HEK293 (cell line): ENCODE results near the gene AIMP2.

ENCODE experiments used
- CTCF ChIA-PET: fragments of 350-600 bp; formaldehyde crosslinking; extraction: SDS; loops from one replicate; lab custom pipeline; 2021; ENCODE audit warnings: antibody characterized with exemption; lab: Yijun Ruan, JAX
- POLR2A ChIA-PET: fragments of 300-600 bp; formaldehyde crosslinking; extraction: SDS; loops from one replicate; lab custom pipeline; 2020; ENCODE audit warnings: antibody characterized with exemption, inconsistent platforms; lab: Yijun Ruan, JAX
- H3K27ac ChIP-seq: fragments of 200-500 bp; sonication (Bioruptor generic); 2 replicates; pipeline ENCODE4 v1.5.1; 2014; ENCODE audit warnings: low read depth, low read length, control low read depth, inconsistent platforms; ENCODE audit errors: extremely low read depth
- H3K36me3 ChIP-seq, 2 experiments: fragments of 200-500 bp in 1 of 2; sonication (Bioruptor generic) in 1 of 2; 1 replicate in 1 of 2; 2 replicates in 1 of 2; pipeline ENCODE4 v1.5.1; 2014 to 2017; ENCODE audit warnings: inconsistent platforms in 2 of 2, low read length in 2 of 2; ENCODE audit not compliant: control insufficient read depth in 2 of 2, insufficient read depth in 1 of 2
- H3K4me1 ChIP-seq: fragments of 200-500 bp; sonication (Bioruptor generic); 2 replicates; pipeline ENCODE4 v1.5.1; 2014; ENCODE audit warnings: mild to moderate bottlenecking, low read length, inconsistent platforms; ENCODE audit not compliant: control insufficient read depth, insufficient read depth
- H3K4me3 ChIP-seq: 2 replicates; pipeline ENCODE4 v1.5.1; 2011; ENCODE audit warnings: low read depth, mild to moderate bottlenecking, control low read depth, low read length, moderate library complexity
- H3K9me3 ChIP-seq: fragments of 200-500 bp; sonication (Bioruptor generic); 2 replicates; pipeline ENCODE4 v1.5.1; 2014; ENCODE audit warnings: low read depth, low read length, inconsistent platforms; ENCODE audit not compliant: control insufficient read depth, insufficient read depth
- BCL11B ChIP-seq: fragments of 450-650 bp; formaldehyde crosslinking; IDR thresholded peaks from 2 replicates; pipeline ENCODE4 v1.5.1; 2016; ENCODE audit warnings: low read depth, missing biosample characterization, missing genetic modification characterization
- FEZF1 ChIP-seq: fragments of 450-650 bp; formaldehyde crosslinking; IDR thresholded peaks from 2 replicates; pipeline ENCODE4 v1.5.1; 2016; ENCODE audit warnings: missing biosample characterization, missing genetic modification characterization
- GLIS1 ChIP-seq: fragments of 450-650 bp; formaldehyde crosslinking; IDR thresholded peaks from 2 replicates; pipeline ENCODE4 v1.5.1; 2016; ENCODE audit warnings: missing biosample characterization, missing genetic modification characterization
- KLF9 ChIP-seq: fragments of 450-650 bp; formaldehyde crosslinking; IDR thresholded peaks from 2 replicates; pipeline ENCODE4 v1.5.1; 2016; ENCODE audit warnings: missing biosample characterization, missing genetic modification characterization, low read depth
- PRDM1 ChIP-seq: fragments of 450-650 bp; formaldehyde crosslinking; IDR thresholded peaks from 2 replicates; pipeline ENCODE4; 2016; ENCODE audit warnings: missing biosample characterization, missing genetic modification characterization
- SCRT2 ChIP-seq: fragments of 450-650 bp; formaldehyde crosslinking; IDR thresholded peaks from 2 replicates; pipeline ENCODE4 v1.5.1; 2016; ENCODE audit warnings: missing biosample characterization, missing genetic modification characterization
- YY1 ChIP-seq: fragments of 450-650 bp; formaldehyde crosslinking; IDR thresholded peaks from 2 replicates; pipeline ENCODE4 v1.5.1; 2018; ENCODE audit warnings: missing biosample characterization, missing genetic modification characterization
- ZNF140 ChIP-seq: fragments of 450-650 bp; formaldehyde crosslinking; IDR thresholded peaks from 2 replicates; pipeline ENCODE4 v1.5.1; 2016; ENCODE audit warnings: missing biosample characterization, missing genetic modification characterization
- ZNF146 ChIP-seq: fragments of 450-650 bp; formaldehyde crosslinking; IDR thresholded peaks from 2 replicates; pipeline ENCODE4 v1.5.1; 2016; ENCODE audit warnings: missing biosample characterization, missing genetic modification characterization
- ZNF174 ChIP-seq: fragments of 450-650 bp; formaldehyde crosslinking; IDR thresholded peaks from 2 replicates; pipeline ENCODE4 v1.5.0; 2017; ENCODE audit warnings: missing biosample characterization, mild to moderate bottlenecking, missing genetic modification characterization
- ZNF266 ChIP-seq: fragments of 450-650 bp; formaldehyde crosslinking; IDR thresholded peaks from 2 replicates; pipeline ENCODE4 v1.5.1; 2016; ENCODE audit warnings: missing biosample characterization, missing genetic modification characterization, low read depth
- ZNF530 ChIP-seq: fragments of 450-650 bp; formaldehyde crosslinking; IDR thresholded peaks from 2 replicates; pipeline ENCODE4 v1.5.1; 2016; ENCODE audit warnings: low read depth, missing biosample characterization, missing genetic modification characterization
- ZNF600 ChIP-seq: fragments of 450-650 bp; formaldehyde crosslinking; IDR thresholded peaks from 2 replicates; pipeline ENCODE4 v1.5.1; 2016; ENCODE audit warnings: missing biosample characterization, missing genetic modification characterization
- ZNF670 ChIP-seq: fragments of 450-650 bp; formaldehyde crosslinking; IDR thresholded peaks from 2 replicates; pipeline ENCODE4 v1.5.1; 2016; ENCODE audit warnings: missing biosample characterization, missing genetic modification characterization, low read depth
- ZNF707 ChIP-seq: fragments of 450-650 bp; formaldehyde crosslinking; IDR thresholded peaks from 2 replicates; pipeline ENCODE4 v1.5.1; 2016; ENCODE audit warnings: missing biosample characterization, missing genetic modification characterization
- ZNF830 ChIP-seq: fragments of 450-650 bp; IDR thresholded peaks from 2 replicates; pipeline ENCODE4 v1.5.0; 2018; ENCODE audit warnings: missing biosample characterization, missing genetic modification characterization, low read depth, mild to moderate bottlenecking, moderate library complexity
- TF ChIP-seq, protein P1 (sequence below): fragments of 450-650 bp; formaldehyde crosslinking; IDR thresholded peaks from 2 replicates; pipeline ENCODE4 v1.5.0; 2017; ENCODE audit warnings: missing biosample characterization, missing genetic modification characterization, borderline replicate concordance
- TF ChIP-seq, protein P2 (sequence below): fragments of 450-650 bp; formaldehyde crosslinking; IDR thresholded peaks from 2 replicates; pipeline ENCODE4 v1.5.1; 2016; ENCODE audit warnings: missing biosample characterization, missing genetic modification characterization
- TF ChIP-seq, protein P3 (sequence below): fragments of 450-650 bp; formaldehyde crosslinking; IDR thresholded peaks from 2 replicates; pipeline ENCODE4 v1.5.1; 2017; ENCODE audit warnings: missing biosample characterization, missing genetic modification characterization

The AIMP2 gene

GRCh38 chr7:6032167-6032566, 23.1 kb downstream of the AIMP2 start (continued):
- TF ChIP-seq KLF9 (tag by site-specific recombination), result no peak
- TF ChIP-seq ZNF530 (tag by site-specific recombination), result no peak
- no peak for TF ChIP-seq ZNF670 (tag by site-specific recombination)
- TF ChIP-seq PRDM1 (tag by site-specific recombination), result no peak
- no peak for TF ChIP-seq ZNF830 (tag by site-specific recombination)
- no peak for TF ChIP-seq YY1 (tag by site-specific recombination)
- no peak for TF ChIP-seq ZNF146 (tag by site-specific recombination)
- no peak for TF ChIP-seq SCRT2
- TF ChIP-seq FEZF1, result no peak
- TF ChIP-seq, all 188 proteins: peak for 0

- H3K36me3 ChIP-seq, result peaks cover 50 to 85% of the 10 kb centered on the region in 2 experiments
- CTCF ChIA-PET, result interaction anchor here (0.7 to 1.1 kb wide), 2 partner anchors 14 to 16 kb away, joined by 4 read pairs; no protein-coding TSS in a partner anchor
Observed at GRCh38 chr7:6032641-6033040, 23.6 kb downstream of the AIMP2 start.

GRCh38 chr7:6035165-6035564, 26.1 kb downstream of the AIMP2 start:
- peaks cover 48 to 82% of the 10 kb centered on the region in 2 experiments for H3K36me3 ChIP-seq
- H3K9me3 ChIP-seq, result no peaks in the 10 kb centered on the region
- ChIA-PET CTCF (no interaction called here), POLR2A (interaction anchor here (0.5 kb wide), 1 partner anchor 14 kb away, joined by 3 read pairs; no protein-coding TSS in a partner anchor)
- H3K4me1 ChIP-seq, result no peaks in the 10 kb centered on the region
- H3K4me3 ChIP-seq, result no peak overlapping the region
- TF ChIP-seq, protein P1, sequence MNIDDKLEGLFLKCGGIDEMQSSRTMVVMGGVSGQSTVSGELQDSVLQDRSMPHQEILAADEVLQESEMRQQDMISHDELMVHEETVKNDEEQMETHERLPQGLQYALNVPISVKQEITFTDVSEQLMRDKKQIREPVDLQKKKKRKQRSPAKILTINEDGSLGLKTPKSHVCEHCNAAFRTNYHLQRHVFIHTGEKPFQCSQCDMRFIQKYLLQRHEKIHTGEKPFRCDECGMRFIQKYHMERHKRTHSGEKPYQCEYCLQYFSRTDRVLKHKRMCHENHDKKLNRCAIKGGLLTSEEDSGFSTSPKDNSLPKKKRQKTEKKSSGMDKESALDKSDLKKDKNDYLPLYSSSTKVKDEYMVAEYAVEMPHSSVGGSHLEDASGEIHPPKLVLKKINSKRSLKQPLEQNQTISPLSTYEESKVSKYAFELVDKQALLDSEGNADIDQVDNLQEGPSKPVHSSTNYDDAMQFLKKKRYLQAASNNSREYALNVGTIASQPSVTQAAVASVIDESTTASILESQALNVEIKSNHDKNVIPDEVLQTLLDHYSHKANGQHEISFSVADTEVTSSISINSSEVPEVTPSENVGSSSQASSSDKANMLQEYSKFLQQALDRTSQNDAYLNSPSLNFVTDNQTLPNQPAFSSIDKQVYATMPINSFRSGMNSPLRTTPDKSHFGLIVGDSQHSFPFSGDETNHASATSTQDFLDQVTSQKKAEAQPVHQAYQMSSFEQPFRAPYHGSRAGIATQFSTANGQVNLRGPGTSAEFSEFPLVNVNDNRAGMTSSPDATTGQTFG (tag by site-specific recombination), result no peak
- TF ChIP-seq, protein P2, sequence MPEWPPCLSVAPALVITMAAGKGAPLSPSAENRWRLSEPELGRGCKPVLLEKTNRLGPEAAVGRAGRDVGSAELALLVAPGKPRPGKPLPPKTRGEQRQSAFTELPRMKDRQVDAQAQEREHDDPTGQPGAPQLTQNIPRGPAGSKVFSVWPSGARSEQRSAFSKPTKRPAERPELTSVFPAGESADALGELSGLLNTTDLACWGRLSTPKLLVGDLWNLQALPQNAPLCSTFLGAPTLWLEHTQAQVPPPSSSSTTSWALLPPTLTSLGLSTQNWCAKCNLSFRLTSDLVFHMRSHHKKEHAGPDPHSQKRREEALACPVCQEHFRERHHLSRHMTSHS (tag by site-specific recombination), result no peak
- no peak for TF ChIP-seq ZNF140
- no peak for TF ChIP-seq BCL11B (tag by site-specific recombination)
- TF ChIP-seq YY1 (tag by site-specific recombination), result no peak
- TF ChIP-seq ZNF174 (tag by site-specific recombination), result no peak
- no peak overlapping the region for H3K27ac ChIP-seq

More at GRCh38 chr7:6032641-6033040, 23.6 kb downstream of the AIMP2 start:
- Histone ChIP-seq H3K4me3 (no peak overlapping the region), H3K27ac (no peak overlapping the region), H3K4me1 (no peaks in the 10 kb centered on the region), H3K9me3 (no peaks in the 10 kb centered on the region)
- POLR2A ChIA-PET, result no interaction called here
- TF ChIP-seq GLIS1 (tag by site-specific recombination) (no peak), ZNF600 (tag by site-specific recombination) (0 out of 2 replicates have a peak, but pooled peaks have one; percentile 30)

- Histone ChIP-seq H3K9me3 (no peaks in the 10 kb centered on the region), H3K4me3 (no peak overlapping the region), H3K27ac (no peak overlapping the region), H3K36me3 (peaks cover 53 to 83% of the 10 kb centered on the region in 2 experiments), H3K4me1 (no peaks in the 10 kb centered on the region)
- no peak for TF ChIP-seq ZNF707 (tag by site-specific recombination)
- no peak for TF ChIP-seq ZNF266 (tag by site-specific recombination)
- TF ChIP-seq, protein P3, sequence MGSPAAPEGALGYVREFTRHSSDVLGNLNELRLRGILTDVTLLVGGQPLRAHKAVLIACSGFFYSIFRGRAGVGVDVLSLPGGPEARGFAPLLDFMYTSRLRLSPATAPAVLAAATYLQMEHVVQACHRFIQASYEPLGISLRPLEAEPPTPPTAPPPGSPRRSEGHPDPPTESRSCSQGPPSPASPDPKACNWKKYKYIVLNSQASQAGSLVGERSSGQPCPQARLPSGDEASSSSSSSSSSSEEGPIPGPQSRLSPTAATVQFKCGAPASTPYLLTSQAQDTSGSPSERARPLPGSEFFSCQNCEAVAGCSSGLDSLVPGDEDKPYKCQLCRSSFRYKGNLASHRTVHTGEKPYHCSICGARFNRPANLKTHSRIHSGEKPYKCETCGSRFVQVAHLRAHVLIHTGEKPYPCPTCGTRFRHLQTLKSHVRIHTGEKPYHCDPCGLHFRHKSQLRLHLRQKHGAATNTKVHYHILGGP (tag by site-specific recombination), result no peak
- ChIA-PET CTCF (no interaction called here), POLR2A (no interaction called here)
Observed at GRCh38 chr7:6035686-6036085, 26.6 kb downstream of the AIMP2 start.
